HG03378 (cell line): ENCODE data around the gene ITSN1.
A peak's percentile ranks its signal among the peaks of the same experiment; 100 is the strongest.

Experiments used
- ATAC-seq: cut with Tn5 transposase; IDR thresholded peaks from one replicate; pipeline ENCODE4 v1.9.1; 2021; ENCODE audit warnings: mild to moderate bottlenecking, moderate library complexity; ENCODE audit not compliant: unreplicated experiment

ITSN1 gene

GRCh38 chr21:33945652-33946270 is 303.5 kb downstream of the ITSN1 start:
- ATAC-seq = no peak

DNA sequence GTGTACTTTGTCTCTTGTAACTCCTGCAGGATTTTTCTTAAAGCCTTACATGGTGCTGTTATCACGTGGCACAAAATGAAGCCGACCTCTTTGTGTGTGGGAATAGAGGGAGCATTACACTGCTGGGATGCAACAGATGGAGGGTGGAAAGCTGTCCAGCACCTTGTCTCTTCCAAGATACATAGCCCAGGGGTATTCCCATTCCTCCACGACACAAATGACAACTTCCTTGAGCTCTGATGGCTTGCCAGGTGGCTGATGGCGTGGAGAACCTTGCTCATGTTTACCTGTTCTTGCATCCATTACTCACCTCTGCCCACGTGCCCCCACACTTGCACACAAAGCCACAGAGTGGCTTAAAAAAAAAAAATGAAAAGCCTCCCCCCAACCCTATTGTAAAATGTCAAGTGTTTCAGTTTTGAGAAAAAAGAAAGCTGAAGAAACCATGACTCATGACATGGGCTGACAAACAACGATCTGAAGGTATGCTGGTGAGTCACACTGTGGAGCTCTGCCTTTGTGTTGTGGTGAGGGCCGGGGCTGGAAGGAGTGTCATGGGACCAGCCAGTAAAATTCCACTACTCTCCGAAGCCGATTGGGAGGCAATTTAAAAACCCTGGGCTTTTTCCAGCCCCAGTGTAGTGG is 305.3 kb downstream of the ITSN1 start:
- ATAC-seq = peak; percentile 52

GRCh38 chr21:33948096-33948950 is 306.0 kb downstream of the ITSN1 start:
- ATAC-seq = peak; percentile 38

GRCh38 chr21:33948951-33949444 is 306.7 kb downstream of the ITSN1 start:
- ATAC-seq = no peak
